GM10248 (cell line): ENCODE results near the gene MUC2.

Experiments
- CTCF ChIA-PET: fragments of 300-600 bp; sonication (Branson Sonifier 250); formaldehyde crosslinking; extraction: SDS; loops from one replicate; lab custom pipeline; 2021; ENCODE audit warnings: antibody characterized with exemption; lab: Yijun Ruan, JAX
- POLR2A ChIA-PET: fragments of 350-650 bp; sonication (Branson Sonifier 250); formaldehyde crosslinking; extraction: SDS; loops from one replicate; lab custom pipeline; 2020; ENCODE audit warnings: antibody characterized with exemption; lab: Yijun Ruan, JAX
- DNase-seq: peaks from one replicate; pipeline ENCODE4 v3.0.0; 2012; ENCODE audit errors: extremely low spot score
- TF ChIP-seq, protein P1 (sequence below): IDR thresholded peaks from 2 replicates; pipeline ENCODE4 v1.5.1; 2012; ENCODE audit warnings: mild to moderate bottlenecking, low read depth; ENCODE audit errors: extremely low read depth, missing control alignments, control extremely low read depth

The MUC2 gene

DNA sequence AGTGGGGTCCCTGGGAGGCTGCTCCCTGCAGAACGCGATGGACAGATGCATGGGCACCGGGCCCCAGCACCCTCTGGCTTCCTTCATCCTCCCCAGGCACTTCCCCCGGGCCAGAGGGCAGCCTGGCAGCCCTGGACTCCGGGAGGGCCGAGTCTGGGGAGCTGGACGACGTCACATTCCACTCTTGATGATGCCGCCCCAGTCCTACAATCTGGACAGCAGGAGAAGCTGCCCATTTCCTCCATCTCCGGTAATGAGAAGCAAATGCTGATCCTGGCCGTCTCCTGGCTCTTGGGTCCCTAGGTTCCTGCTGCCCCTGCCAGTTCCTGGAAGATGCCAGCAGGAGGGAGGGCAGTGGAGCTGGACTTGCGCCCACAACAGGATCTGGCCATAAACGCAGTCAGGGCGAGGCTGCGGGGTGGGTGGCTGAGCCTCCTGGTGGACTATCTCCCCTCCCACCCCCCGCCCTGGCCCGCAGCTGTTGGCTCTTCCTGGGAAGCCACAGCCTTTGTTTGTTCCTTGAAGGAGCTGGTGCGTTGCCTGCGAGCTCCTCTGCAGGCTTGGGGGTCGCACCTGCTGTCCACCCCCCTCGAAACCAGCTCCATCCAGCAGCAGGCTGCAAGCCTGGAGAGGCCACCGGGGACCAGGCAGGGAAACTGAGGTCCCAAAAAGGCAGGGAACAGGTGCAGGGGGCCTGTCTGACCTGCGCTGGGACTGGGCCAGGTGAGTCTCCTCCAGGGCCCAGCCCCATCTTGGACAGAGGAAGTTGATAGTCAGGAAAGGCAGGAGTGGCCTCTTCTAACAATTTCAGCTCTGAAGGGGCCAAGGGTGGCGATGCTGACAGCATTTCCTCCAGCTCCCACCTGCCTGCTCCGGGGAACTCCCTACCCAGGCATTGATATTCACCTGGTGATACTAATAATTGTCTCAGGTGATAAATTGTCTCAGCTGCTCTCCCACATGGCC lies 20.2 kb upstream of the MUC2 start:
- DNase-seq: no peak
- ChIA-PET POLR2A (no interaction called here), CTCF (interaction anchor here (1.0 to 3.2 kb wide), 2 partner anchors 129 to 206 kb away, joined by 3 to 13 read pairs; no protein-coding TSS in a partner anchor)
- TF ChIP-seq, protein P1, sequence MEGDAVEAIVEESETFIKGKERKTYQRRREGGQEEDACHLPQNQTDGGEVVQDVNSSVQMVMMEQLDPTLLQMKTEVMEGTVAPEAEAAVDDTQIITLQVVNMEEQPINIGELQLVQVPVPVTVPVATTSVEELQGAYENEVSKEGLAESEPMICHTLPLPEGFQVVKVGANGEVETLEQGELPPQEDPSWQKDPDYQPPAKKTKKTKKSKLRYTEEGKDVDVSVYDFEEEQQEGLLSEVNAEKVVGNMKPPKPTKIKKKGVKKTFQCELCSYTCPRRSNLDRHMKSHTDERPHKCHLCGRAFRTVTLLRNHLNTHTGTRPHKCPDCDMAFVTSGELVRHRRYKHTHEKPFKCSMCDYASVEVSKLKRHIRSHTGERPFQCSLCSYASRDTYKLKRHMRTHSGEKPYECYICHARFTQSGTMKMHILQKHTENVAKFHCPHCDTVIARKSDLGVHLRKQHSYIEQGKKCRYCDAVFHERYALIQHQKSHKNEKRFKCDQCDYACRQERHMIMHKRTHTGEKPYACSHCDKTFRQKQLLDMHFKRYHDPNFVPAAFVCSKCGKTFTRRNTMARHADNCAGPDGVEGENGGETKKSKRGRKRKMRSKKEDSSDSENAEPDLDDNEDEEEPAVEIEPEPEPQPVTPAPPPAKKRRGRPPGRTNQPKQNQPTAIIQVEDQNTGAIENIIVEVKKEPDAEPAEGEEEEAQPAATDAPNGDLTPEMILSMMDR: no peak

DNA sequence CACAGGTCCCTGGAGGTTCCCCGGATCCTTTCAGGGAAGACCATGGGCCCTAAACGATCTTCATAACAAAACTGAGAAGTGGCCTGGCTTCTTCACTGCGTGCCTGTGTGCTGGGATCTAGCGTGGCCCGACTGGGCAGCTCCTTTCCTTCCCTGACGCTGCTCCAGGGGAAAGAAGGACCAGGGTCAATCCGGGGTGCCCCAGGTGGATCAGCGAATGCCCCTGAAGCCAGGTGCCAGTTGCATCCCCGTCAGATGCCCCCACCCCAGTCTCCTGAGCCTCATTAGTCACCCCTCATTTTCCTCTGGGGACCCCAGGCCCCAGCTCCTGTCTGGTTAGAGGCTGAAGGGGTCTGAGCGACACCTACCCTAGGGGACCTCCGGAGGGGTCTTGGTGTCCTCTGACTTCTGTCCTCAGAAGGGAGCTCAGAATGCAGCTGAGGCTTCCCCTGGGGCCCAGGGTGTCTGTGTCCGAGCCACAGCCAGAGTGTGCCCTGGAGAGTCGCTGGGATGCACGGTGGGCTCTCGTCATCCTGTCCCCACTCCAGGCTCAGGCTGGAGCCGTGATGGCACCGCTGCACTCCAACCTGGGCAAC lies 19.5 kb upstream of the MUC2 start:
- POLR2A ChIA-PET: no interaction called here
- CTCF ChIA-PET: interaction anchor here (1.0 to 3.2 kb wide), 2 partner anchors 130 to 207 kb away, joined by 3 to 13 read pairs; no protein-coding TSS in a partner anchor
- TF ChIP-seq, protein P1: no peak
- DNase-seq: no peak

DNA sequence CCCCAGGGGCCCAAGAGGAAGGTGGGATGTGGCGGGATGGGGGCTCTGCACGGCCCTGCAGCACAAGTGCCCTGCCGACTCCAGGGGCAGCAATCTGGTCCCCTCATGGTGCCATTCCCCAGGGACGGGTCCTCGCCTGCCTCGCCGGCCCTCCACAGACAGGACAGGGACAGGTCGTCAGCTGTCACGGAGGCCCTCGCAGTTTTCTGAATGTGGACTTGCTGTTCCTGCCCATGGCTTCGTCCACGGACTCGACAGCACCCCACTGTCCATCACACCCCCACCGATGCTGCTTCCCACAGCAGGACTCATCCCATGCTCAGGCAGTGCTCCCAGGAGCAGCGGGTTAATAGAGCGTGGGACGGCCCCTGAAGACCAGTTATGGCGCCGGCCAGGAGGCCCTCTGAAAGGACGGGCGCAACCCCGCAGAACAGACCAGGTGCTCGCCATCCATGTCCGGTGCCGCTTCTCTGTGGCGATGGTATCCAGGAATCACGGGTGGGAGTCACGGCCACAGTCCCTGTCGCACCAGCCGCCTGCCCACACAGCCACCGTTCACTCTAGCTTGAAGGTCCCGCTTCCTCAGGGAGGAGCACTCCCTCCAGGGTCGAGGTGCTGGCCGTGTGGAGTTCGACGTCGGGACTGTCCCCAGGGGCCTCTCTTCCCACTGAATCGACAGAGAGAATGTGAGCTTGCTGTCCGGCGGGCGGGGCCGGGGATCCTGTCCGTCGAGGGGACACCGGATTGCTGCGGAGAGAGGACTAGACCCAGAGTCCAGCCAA lies 18.5 kb upstream of the MUC2 start:
- DNase-seq: no peak
- POLR2A ChIA-PET: no interaction called here
- TF ChIP-seq, protein P1: no peak
- CTCF ChIA-PET: no interaction called here

DNA sequence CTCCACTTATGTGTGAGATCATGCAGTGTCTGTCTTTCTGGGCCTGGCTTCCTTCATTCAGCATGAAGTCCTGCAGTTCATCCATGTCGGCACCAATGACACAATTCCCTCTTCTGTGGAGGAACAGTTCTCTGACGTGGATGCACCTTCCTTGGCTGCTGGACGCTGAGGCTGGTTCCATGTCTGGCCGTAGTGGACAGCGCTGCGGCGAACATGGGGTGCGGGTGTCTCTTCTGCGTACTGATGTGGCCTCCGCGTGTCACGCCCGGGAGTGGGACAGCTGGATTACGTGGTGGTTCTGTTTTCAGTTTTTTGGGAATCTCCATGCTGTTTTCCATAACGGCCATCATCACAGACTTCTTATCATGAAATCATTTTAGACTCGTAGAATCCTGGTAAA lies 16.9 kb upstream of the MUC2 start:
- no peak for DNase-seq
- CTCF ChIA-PET: no interaction called here
- TF ChIP-seq, protein P1: no peak
- POLR2A ChIA-PET: no interaction called here

DNA sequence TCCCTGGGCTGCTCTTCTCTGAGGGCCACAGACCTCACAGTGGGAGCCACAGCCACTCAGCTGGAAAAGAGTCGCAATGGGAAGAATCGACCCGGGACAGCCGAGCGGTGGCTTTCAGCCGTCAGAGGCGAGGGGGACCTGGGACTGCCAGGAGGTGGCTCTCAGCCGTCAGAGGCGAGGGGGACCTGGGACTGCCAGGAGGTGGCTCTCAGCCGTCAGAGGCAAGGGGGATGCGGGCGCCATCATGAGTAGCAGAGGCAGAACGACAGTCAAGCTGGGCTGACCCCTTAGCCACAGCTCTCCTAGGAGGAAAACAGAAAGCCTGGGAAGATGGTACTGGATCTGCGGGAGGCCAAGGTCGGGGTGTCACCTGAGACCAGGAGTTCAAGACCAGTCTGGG lies 14.9 kb upstream of the MUC2 start:
- TF ChIP-seq, protein P1: no peak
- POLR2A ChIA-PET: no interaction called here
- no peak for DNase-seq
- CTCF ChIA-PET: no interaction called here

DNA sequence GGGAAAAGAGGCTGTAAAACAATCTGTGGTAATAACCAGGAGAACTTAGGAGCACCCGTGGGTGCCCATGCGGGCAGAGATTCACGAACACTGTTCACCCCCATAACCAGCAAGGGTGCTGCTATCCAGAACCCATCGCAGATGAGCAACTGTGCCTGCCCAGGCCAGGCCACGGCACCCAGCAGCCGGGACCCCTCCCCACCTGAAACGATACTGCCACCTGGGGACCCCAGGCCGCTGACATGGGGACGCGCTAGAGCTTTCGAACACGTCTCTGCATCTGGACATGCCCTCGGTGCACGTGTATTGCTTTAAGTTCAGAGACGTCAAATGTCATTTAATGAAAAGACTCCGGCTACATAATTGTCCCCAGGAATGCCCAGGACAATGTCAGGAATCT lies 14.3 kb upstream of the MUC2 start:
- no peak for DNase-seq
- ChIA-PET POLR2A (no interaction called here), CTCF (interaction anchor here (2.9 kb wide), 1 partner anchor 9 kb away, joined by 10 read pairs; no protein-coding TSS in a partner anchor)
- TF ChIP-seq, protein P1: no peak
